IPS DF 4.7 (cell line): Measurements from ENCODE around the gene PRPF39.
A peak's percentile ranks its signal among the peaks of the same experiment; 100 is the strongest.
"Not testable (repeated sequence)": the region's sequence is repeated elsewhere in the genome, so short reads cannot be mapped to it uniquely, and the experiment has no call there.

Experiments used
- DNase-seq: peaks from one replicate; pipeline ENCODE4 v3.0.0-alpha.2; 2013; ENCODE audit warnings: low spot score; ENCODE audit errors: extremely low read depth

PRPF39 gene

DNA sequence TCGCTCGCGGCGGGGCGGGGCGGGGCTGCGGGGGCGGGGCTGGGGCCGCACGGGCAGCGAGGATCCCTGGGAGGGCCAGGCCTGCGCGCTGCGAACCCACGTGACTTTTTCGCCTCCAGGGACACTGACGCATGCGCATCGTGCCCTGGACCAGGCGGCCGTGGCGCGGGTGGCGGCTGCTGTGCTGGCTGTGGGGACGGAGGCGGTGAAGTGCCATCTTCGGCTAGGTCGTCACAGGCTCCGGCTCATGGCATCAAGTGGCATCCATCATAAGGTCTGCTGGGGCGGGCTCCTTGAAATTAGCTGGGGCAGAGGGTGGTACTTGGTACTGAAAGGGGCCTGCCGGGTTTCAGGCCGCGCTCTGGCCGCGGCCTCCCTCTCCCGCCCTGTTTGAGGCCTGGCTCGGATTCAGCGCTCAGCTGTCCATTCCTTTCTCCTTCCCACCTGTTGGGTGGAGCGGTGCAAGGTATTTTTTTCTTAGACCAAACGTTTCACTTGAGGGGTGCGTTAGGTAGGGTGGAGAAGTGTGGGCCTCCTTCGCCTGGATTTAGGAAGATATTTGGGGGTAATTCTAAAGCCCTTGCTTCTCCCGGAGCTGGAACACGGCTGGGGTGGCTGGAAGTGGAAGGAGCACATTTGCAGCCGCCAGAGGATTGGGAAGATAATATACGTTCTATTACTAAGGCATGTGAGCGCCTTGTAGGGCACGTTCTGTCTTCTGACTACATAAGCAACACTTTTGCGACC, at the start of gene PRPF39:
Gene PRPF39 (plus strand): TSS at position 141 of the 747 bp plus-strand sequence. CDS start 11,124 bp downstream, outside the sequence.
- DNase-seq: peak; percentile 53

DNA sequence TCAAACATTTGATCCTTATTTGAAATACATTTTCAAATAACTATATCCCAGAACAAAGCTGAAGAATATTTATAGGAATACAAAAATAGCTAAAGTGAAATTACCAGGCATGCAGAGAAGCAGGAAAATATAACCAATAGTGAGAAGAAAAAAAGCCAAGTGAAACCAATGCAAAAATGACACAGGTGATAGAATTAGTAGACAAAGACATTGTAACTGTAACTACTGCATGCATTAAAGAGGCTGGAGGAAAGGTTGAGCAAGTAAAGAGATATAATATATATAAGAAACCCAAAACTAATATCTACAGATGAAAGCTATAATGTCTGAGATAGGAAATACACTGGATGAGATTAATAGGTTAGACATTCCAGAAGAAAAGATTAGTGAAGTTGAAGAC, 49.2 kb upstream of the PRPF39 start:
- DNase-seq: no peak

DNA sequence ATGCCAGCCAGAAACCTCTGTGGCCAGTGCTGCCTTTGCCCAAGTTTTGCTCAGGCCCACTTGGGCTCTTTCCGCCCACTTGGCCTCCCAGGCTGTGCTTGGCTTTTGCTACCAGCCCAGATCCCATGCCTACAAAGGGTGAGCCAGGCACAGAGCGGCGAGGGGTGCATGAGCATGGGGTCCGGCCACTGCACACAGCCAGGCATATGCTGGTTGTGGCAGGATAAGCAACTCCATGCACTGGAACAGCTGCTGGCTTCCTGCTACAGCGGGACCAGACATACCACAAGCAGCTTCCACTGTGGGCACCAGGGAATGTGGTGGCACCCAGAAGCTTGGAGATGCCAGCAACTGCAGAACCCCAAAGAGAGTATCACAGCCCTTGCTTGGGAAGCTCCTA, 45.7 kb upstream of the PRPF39 start:
- no peak for DNase-seq

DNA sequence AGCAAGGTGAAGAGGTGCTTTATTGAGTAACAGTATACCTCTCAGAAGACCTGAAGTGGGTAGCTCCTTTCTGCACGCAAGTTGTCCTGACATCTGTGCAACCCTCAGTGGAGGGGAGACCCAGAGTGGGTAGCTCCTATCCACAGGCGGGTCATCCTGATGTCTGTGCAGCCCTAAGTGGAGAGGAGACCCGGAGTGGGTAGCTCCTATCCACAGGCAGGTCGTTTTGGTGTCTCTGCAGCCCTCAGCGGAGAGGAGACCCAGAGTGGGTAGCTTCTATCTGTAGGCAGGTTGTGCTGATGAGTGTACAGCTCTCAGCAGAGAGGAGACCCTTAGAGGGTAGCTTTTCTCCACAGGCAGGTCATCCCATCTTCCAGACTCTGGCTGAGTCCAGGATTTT, 45.1 kb upstream of the PRPF39 start:
- no peak for DNase-seq

GRCh38 chr14:45039390-45039789, 44.5 kb upstream of the PRPF39 start:
- DNase-seq: no peak

GRCh38 chr14:45041641-45042040, 42.3 kb upstream of the PRPF39 start:
- DNase-seq: no peak

DNA sequence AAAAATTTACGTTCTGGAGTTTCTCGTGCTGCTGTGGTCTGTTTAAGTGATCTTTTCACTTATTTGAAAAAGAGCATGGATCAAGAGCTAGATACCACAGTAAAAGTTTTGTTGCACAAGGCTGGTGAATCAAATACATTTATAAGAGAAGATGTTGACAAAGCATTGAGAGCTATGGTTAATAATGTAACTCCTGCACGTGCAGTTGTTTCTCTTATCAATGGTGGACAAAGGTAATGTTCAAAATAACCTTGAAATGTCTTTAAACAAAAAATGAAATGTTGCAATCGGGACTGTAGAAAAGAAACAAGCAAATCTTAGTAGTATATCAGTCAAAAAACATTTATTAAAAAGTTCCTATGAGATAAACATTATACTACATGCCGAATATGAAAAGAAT, 39.3 kb upstream of the PRPF39 start:
- no peak for DNase-seq

DNA sequence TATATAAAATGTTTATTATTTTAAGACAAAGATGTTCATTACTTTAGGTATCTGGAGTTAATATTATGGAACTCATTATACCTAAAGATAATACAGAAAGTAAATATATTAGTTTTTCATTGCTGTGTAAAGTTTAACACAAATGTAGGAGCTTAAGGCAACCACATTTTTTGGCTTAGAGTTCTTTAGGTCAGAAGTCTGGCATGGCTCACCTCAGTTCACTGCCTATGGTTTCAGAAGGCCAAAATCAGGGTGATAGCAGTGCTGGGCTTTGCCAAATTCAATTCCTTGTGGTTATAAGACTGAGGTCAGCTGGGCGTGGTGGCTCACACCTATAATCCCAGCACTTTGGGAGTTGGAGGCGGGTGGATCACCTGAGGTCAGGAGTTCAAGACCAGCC, 35.5 kb upstream of the PRPF39 start:
- DNase-seq: no peak

DNA sequence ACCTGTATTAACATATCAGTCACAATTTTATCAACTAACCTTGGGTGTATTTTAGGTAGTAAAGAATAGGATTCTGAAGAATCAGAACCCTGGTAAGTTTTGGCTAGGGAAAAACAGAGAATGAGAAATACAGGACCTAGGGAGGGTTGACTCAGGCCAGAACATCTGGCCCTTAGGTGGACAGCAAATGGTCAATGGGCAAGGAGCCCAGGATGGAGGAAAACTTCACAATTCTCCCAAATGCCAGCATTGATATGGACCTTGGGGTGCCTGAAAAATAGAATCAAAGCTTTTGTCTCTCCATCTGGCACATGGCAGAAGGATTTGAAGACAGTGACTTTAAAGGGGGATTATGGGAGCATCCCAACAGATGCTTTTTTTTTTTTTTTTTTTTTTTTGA, 32.7 kb upstream of the PRPF39 start:
- no peak for DNase-seq

DNA sequence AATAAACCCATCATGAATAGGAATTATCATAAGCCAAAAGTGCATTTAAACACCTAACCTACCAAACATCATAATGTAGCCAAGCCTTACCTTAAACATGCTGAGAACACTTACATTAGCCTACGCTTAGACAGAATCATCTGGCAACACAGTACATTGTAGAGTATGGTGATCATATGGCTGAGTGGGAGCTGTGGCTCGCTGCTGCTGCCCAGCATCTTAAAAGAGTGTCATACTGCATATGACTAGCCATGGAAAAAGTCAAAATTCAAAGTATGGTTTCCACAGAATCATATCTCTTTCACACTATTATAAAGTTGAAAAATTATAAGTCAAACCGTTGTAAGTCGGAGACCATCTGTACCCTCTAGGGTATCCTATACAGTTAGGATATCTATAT, 32.0 kb upstream of the PRPF39 start:
- no peak for DNase-seq

DNA sequence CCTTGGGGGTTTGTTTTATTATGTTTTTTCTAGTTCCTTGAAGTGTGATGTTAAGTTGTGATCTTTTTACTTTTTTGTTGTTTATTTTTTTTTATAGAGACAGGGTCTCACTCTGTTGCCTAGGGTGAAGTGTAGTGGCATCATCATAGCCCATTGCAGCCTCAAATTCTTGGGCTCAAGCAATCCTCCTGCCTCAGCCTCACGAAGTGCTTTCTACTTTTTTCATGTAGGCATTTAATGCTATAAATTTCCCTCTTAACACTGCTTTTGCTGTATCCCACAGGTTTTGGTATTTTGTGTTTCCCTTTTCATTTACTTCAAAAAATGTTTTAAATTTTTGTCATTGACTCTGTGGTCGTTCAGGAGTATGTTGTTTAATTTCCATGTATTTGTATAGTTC, 26.6 kb upstream of the PRPF39 start:
- DNase-seq: no peak

- DNase-seq: no peak
Measured at GRCh38 chr14:45057881-45058364, 26.0 kb upstream of the PRPF39 start.

DNA sequence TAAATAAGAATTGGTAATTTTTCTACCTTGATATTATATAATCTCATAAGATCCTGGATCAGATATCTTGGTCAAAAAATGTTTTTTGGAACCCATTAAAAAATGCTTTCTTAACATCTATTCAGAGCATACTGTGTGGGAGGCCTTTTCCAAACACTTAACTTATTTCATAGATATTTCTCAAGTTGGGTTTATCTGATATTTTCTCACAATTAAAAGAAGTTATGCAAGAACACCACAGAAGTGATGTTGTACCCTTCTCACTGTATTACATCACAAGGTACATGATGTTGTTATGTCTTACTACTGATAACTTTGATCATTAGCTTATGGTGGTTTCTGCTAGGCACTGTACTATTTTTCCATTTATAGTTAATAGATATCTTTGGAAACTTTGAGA, 23.4 kb upstream of the PRPF39 start:
- no peak for DNase-seq

GRCh38 chr14:45065540-45065939, 18.4 kb upstream of the PRPF39 start:
- no peak for DNase-seq

- no peak for DNase-seq
Measured at GRCh38 chr14:45065956-45066355, 18.0 kb upstream of the PRPF39 start.

DNA sequence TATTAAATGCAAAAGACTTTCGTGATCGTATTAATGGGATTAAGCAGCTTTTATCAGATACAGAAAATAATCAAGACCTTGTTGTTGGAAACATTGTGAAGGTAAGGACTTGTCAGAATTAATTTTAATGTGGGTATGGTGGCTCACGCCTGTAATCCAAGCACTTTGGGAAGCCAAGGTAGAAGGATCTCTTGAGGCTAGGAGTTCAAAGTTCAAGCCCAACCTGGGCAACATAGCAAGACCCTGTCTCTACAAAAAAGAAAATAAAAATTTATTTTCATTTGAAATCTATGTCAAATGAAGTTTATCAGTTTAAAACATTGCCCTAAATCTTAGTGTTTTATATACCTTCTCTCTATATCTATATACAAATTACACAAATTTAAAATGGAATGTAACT, 17.2 kb upstream of the PRPF39 start:
- no peak for DNase-seq

DNA sequence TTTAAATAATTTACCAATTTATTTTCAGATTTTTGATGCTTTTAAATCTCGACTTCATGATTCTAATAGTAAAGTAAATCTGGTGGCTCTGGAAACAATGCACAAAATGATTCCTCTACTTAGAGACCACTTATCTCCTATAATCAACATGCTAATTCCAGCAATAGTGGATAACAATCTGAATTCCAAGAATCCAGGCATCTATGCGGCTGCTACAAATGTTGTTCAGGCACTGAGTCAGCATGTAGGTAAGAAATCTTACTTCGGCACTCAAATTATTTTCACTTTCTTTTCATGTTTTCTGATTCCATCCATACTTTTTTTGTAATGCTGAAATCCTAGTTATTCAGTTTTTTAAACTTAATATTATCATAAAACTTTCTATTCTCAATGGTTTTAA, 15.5 kb upstream of the PRPF39 start:
- DNase-seq: no peak

- DNase-seq: no peak
Measured at GRCh38 chr14:45070215-45070614, 13.7 kb upstream of the PRPF39 start.

DNA sequence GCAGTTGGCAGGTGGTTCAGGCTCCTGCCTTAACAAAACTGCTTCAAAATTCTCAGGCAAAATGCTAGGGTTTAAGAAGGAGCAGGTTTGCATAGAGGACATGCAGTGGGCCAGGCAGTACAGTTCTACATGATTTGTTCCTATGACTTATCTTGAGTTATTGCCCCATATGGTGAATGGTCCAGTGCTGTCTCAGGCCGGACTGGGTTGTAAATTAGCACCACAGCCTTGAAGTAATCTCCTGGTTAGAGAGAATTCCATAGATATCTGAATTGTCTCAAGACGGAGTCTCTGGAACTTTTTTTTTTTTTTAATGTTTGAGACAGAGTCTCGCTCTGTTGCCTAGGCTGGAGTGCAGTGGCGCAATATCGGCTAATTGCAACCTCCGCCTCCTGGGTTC, 11.8 kb upstream of the PRPF39 start:
- DNase-seq: no peak

DNA sequence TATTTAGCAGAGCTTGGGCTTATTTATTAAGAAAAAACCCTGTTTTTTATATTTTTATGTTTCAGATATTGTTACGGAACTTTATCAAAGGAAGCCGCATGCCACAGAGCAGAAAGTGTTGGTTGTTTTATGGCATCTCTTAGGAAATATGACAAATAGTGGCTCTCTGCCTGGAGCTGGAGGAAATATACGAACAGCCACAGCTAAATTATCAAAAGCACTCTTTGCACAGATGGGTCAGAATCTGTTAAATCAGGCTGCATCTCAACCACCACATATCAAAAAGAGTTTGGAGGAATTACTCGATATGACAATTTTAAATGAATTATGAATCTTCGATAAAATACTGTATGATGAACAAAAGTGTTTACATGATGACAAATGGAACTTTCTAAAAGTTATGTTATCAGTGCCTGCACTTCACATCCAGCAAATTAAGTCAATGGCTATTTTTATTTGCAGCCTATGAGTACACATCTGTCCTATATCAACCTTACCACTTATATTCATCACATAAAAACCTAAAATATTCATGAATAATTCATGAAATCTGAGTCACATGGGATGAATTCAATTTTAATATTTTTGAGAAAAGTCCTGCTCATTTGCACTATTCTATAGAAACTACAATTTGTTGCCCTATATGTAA, 10.6 kb upstream of the PRPF39 start:
- DNase-seq: no peak

- no peak for DNase-seq
Measured at GRCh38 chr14:45078323-45078722, 5.6 kb upstream of the PRPF39 start.

GRCh38 chr14:45080416-45080968, 3.4 kb upstream of the PRPF39 start:
- not testable (repeated sequence) for DNase-seq

DNA sequence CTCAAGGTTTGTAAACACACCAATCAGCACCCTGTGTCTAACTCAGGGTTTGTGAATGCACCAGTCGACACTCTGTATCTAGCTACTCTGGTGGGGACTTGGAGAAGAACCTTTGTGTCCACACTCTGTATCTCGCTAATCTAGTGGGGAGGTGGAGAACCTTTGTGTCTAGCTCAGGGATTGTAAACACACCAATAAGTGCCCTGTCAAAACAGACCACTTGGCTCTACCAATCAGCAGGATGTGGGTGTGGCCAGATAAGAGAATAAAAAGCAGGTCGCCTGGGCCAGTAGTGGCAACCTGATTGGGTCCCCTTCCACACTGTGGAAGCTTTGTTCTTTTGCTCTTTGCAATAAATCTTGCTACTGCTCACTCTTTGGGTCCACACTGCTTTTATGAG, 2.8 kb upstream of the PRPF39 start:
- DNase-seq: not testable (repeated sequence)
